HL-60/S4 (cell line): ENCODE measurements around the gene CHRNA1.

Source experiments
- in situ Hi-C: fragments of 300-500 bp; cut with MboI; formaldehyde crosslinking; loops from 2 replicates; pipeline ENCODE4 v1.14.3; 2022; ENCODE audit warnings: low sequenced_read_pairs

Gene CHRNA1

DNA sequence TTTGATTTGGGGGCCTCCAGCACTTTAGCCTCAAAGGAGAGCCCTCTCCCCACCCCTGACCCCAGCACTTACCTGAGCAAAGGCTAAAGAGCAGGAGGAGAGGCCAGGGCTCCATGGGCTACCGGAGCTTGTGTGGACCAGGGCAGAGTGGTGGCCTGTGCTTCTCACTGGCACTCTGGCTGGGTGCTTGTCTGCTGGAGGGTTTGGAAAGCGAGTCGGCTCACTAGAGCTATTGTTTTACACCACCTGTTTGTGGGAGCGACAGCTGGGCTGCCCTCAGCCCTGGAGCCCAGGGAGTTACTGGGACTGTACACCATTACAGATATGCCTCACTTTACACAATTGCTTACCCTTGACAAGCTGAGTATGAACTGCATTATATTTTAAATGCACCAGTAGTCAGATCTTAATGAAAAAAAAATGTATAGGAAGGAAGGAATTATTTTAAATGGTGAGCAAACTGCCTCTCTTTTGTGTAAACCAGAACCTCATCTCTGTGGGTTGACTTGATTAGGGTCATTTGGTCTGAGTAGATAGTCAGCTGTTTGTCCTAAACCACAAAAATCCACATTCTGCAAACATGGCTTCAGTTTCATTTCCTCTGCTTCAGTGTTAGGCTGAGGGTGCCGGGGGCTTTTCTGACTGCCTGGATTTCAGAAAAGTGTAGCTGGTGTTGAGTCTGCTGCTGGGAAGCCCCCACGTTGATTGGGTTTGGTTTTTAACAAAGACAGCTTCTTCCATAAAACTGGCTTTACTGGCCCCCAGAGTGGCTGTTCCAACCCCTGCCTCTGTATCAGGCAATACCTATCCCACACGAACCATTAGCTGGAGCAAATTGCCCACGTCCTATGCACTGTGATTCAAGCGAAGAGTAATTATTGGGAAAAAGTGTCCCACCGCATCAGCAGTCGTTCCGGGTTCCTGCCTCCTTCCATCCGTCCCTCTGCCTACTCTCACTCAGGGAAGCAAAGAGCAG is at the start of gene CHRNA1:
Gene CHRNA1 (minus strand): TSS at position 193 of the 976 bp plus-strand sequence. CDS start 78 bp downstream, at position 115.
- in situ Hi-C loops = loop anchor here (25.0 kb wide), 1 partner anchor 223 kb away; no protein-coding TSS in a partner anchor

DNA sequence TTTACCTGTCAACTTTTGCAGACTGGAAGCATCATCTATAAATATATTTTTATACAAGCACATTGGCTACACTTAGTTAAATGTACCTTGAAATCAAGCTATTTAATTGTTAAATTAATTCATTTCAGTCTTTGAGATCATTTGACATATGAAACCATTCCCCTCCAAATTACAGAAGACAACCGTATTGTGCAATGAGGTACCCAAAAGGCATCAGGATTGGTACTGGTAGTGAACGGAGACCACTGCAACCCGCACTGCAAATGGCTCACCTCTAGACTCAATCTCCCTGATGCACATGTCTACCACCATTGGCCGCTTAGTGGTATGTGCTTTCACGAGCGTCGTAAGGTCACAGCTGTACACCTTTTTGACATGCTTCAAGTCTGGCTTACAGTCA is 47.8 kb upstream of the CHRNA1 start:
- in situ Hi-C loops = no loop called here

DNA sequence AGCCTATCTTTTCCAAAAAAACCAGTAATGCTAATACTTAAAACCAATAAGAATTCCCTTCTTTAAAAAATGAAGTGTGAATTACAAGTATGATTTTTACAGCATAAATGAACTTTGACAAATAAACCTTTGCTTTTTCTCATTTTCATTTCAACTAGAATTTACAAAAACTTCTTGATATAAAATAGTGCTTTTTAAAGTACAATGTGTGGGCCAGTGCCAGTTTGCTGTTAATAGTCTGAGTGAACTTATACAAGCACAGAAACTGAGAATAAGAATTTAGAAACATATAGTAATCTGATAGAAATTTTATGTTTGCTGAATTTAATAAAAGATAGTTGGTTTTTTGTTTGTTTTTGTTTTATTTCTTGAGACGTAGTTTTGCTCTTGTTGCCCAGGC is 43.7 kb upstream of the CHRNA1 start:
- in situ Hi-C loops = no loop called here

DNA sequence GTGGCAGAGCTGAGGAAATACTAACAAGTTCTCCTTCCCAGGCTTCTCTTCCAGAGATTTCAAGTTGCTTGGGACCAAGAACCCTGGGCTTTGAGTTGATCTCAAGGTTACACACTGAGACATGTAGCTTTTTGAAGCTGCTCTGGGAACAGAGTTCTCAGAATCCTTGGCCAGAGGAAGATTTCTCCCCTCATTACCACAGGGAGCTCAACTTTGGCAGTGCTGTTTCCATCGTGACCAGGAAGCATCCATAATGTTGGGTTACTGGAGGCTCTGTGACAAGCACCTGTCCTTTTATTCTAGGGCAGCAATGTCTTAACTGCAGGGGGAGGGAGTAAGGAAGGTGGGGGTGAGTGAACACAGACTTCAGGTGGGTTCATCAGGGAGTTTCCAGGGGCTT is 41.5 kb upstream of the CHRNA1 start:
- in situ Hi-C loops = no loop called here

DNA sequence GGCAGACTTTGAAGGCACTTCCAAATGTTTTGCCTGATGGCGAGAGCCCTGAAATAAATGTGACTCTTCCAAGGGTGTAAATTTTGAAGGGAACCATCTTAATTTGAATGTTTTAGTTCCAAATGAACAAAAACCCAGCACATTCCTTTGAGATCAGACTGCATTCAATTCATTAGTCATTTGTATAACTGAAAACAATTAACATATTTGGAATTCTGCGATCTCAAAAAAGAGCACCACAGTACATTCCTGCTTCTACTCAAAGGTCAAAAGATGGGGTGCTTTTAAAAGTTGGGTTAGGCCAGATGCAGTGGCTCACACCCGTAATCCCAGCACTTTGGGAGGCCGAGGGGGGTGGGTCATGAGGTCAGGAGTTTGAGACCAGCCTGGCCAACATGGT is 38.2 kb upstream of the CHRNA1 start:
- in situ Hi-C loops = no loop called here

DNA sequence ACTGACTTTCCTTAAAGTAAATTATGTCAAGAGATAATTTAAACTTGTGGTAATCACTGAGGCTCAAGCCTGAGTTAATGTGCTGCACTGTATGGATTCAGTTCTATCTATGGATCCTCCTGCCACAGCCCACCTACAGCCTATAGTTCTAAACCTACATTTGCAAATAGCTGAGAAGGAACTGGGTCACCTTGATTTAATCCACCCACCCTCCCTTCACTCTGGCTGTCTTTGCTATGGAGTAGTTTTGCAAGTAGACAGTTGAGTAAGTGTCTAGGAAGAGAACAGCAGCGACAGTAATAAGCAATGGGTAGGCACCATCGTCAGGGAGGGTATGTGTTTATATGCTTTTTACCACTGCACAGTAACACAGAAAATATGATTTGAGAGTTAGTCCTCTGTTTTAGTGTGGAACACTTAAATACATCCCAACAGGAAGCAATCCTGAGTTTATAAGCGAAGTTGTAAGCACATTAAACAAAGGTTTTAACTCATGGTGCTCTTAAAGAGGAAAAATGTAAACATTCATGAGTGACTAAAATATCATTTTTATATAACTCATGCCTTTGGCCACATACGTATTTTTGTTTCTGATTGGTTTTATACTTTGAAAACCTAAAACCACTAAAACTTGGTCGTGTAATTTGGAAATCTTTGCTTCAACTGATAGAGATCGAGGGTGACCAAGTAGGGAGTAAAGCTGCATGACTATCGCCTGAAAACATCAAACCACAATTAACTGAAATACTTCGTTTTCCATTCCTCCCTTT is 36.3 kb upstream of the CHRNA1 start:
- in situ Hi-C loops = no loop called here

DNA sequence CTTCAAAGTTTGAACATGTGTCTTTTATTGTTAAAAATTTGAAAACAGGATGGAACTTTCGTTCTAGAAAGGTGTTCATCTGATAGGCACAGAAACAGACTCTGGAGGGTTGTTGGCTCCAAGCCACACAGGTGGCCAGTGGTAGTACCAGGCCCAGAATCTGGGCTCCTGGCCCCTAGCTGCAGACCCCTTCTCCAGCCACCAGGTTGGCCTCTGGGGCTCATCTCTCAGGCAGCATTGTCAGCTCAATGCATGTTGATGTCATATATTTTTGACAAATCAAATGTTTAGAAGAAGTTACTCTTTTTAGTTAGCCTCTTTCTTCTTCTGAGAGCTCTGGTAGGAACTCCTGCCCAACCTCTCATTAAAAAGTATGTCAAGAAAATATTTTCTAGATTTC is 34.5 kb upstream of the CHRNA1 start:
- in situ Hi-C loops = no loop called here

DNA sequence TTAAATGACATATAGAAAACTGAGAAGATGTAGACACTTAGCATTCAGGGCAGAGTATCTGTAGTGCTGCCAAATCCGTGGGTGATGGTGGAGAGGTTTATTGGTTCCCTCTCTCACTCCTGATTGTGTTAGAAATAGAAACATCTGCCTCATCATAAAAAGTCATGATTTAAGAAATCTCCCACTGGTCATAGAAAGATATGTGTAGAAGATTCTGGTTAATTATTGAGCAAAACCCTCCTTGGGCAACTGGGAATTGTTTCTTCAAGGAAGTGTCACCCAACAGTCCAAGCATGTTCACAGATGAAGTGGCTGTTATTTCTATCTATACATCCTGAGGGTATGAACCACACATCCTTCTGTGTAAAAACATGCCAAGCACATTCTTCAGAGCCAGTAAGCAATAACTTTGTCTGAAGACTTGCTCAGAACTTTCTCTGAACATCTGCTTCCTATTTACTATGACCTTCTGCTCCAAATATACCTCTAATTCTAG is 33.6 kb upstream of the CHRNA1 start:
- in situ Hi-C loops = no loop called here

DNA sequence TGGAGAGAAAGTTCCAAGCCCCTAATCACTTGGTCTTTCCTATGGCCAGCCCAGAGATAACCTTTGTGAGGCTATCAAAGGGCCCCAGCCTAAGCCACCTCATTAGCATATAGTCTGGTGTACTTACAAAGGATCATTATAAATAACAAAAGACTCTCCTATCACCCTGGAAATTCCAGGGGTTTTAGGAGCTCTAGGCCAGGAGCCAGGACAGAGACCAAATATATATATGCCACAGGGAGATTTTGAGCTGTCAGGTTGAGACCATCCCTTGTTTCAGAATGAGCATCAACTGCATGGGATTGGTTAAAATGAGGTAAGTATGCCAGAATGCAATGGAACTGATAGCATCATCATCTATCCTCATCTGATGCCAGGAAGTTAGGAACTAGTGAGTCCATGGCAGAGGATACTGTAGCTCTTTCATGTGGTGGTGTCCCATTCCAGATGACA is 32.1 kb upstream of the CHRNA1 start:
- in situ Hi-C loops = no loop called here

DNA sequence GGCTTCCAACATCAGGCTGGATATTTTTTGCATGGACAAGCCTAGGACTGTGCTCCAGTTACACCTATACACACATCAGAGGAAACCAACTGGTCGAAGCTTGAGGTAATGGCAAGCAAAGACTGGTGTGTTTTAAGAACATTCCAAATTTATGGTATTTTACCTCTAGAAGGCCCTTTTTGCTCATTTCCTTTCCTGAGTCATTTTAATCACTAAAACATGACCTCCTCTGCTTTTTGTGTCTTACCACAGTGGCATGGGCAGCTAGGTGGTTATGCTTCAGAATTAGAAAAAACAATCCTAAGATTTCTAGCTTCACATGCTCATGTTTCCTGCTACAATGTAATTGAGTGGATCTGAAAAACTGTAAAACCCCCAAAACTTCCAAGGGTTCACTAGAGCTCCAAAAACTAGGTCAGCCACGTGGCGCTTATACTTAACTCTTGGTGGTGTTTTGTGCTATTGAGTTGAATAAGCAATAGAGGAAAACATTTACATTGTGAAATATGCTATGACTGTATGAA is 30.6 kb upstream of the CHRNA1 start:
- in situ Hi-C loops = no loop called here

DNA sequence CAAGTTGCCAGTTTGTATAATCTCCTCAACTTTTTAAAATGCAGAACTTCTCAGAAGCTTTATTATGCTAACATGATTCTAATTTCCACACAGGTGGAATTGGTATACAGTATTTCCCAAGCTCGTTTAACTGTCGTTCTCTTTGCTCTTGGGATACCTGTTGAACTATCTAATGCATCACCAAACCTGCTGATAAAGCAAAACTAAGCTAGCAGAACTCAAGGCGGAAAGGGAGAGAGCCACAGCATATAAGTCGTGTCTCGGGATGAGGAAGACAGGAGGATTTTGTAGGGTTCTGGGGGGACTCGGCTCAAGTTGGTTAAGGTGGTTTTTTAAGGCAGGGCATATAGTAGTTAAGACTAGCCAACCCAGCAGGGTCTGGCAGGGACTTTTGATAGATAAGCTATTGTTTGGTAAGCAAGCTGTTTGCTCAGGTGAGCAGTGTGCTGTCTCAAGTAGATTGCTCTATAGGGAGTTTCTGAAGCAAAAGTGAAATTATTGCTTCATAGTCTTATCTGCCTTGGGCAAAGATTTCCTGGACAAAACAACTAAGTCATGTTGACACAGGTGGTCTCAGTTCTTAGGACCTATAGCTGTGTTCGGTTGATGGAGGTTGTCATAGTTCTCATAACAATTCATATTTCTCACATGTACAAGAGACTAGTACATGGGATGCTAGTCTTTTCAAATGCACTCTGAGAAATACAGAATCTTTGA is 28.2 kb upstream of the CHRNA1 start:
- in situ Hi-C loops = no loop called here

DNA sequence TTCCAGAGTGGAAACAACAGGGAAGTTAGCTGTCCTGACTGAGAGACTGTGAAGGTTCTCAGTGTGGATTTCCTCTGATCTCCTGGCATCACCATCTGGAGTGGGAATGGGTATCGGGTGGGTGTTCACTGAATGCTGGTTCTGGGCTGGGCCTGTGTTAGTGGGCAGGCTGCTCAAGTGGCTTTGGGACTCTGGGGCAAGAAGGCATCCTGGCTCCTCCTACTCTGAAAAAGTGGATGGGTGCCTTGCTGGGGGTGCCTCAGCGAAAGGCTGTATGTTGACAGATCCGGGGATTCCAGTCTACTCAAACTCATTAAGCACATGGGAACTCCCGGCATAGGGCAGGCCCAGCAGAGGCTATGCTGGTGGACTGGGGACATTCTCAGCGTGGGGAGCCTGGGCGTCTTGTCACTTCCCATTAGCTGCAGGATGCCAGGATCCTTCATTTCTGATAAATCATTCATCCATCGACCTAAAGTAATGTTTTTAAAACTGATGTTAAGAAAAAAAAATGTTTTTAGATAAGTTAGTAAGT is 27.5 kb upstream of the CHRNA1 start:
- in situ Hi-C loops = no loop called here

DNA sequence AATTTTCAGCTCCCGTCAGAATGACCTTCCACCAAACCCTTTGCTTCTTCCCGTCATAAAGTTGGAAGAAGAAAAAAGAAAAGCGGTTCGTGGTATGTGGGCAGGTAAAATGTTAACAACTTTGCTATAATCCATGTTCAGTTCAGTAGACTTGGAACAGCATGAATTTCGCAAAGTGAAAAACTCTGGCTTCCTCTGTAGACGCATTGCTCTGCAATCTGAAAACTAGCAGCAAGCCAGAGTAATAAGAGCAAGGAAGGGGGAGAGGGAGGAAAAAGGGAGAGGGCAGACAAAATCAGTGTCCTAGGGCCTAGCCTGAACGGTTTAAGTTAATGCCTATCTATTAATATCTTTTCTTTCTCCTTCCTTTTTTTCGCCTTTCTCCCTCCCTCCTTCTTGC is 26.7 kb upstream of the CHRNA1 start:
- in situ Hi-C loops = no loop called here

DNA sequence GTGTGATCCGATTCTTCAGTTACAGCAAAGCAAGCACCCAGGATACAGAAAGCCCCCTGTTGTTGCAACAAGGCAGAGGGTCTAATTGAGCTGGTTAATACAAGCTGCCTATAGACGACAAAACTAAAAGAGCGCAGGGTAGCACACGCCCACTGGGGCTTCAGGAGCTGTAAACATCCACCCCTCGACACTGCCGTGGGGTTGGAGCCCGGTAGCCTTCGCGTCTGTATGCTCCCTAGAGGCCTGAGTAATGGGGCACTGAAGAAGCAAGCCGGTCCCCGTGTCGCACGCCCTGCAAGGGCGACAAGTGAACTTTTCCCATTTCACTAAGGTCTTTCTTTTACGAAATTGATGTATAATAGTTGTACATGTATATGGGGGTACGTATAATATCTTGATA is 24.7 kb upstream of the CHRNA1 start:
- in situ Hi-C loops = no loop called here

DNA sequence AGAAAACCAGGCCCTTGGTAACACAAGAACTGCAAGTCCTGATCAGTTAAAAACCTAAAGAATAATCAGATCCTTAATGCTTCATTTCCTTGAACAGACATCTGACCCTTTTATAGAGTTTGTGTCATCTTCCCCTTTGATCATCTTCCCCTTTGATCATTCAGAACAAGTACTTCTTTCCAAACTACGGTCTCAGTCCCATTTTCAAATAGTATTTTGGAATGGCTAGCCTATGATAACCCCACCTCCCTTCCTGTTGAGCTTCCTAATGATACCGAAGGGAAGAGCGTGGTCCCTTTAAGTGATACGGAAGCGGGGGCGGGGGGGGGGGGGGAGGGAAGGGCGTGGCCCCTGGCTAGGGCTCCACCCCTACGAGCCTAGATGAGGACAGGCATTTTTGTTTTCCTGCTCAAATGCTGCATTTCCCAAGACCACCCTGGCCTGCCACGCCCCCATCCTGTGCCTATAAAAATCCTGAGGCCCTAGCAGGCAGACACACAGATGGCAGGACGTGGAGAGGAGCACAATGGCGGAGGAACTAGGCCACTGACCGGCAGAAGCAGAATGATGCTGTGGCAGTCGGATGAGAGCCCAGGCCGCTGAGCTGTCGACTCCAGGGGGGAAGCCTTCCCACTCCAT is 24.1 kb upstream of the CHRNA1 start:
- in situ Hi-C loops = no loop called here

DNA sequence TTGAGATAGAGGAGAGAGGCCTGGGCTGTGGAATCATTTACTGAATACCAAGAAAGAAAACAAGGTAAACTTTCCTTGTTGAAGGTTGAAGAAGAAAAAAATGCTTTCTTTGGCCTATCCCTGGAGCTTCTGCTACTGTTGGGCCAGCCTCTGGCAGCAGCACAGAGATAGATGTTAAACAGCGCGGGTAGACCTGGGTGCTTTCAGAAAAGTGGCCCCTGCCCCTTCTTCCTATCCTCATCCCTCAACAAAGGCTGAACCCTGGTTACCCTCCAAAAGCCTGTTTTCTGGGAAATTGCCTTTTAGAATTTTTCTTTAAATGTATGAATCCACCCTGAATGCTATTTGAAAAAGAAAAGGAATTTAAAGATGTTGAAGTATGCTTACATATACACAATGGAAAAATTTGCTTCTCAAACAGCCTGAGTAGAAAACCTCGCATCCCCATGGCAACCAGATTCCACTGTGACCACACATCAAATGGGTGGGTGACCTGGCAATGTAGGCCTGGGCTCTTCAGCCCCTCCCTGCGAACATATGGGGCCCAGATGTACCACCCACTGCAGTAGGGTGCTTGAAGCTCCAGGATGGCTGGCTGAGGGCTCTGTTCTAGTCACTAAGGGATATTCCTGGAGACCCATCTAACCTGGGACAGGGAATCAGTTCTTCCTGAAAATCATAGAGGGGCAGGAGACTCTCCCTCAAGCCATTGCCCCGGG is 23.4 kb upstream of the CHRNA1 start:
- in situ Hi-C loops = no loop called here

DNA sequence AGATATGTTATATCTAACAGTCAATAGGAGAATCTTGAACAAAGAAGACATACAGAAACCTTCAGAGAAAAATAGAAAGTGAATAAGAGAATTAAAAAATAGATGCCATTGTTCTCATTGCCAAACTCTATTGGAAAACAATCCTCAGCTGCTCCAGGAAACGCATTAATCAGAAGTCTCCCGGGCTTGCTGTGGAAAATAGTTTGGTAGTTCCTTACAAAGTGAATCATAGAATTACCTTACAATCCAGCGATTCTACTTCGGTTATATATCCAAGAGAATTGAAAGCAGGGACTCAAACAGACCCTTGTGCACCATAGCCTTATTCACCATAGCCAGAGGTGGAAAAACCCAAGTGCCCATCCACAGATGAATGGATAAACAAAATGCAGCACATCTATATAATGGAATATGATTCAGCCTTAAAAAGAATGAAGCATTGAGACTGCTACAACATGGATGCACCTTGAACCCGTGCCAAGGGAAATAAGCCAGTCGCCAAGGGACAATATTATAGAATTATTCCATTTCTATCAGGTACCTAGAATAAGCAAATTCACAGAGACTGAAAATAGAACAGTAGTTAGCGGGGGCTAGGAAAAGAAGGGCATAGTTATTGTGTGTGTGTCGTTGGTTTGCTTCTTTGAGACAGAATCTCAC is 21.9 kb upstream of the CHRNA1 start:
- in situ Hi-C loops = no loop called here

DNA sequence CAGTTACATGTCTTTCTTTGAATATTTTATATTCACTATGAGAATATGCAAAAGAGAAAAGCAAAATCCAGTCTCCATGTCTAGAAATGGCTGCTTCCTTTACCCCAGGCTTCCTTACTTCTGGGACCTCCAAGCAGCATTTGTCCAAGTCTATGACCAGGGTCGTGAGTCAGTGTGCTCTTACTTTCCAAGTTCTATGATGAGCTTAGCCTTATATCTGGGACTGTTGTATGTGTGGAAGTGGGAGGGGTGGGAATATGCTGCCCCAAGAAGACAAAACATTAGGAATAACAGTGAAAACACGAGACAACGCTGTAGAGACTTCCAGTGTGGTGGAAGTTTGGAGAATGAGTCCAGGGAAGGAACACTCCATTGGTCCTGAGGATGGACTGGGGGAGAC is 21.2 kb upstream of the CHRNA1 start:
- in situ Hi-C loops = no loop called here

DNA sequence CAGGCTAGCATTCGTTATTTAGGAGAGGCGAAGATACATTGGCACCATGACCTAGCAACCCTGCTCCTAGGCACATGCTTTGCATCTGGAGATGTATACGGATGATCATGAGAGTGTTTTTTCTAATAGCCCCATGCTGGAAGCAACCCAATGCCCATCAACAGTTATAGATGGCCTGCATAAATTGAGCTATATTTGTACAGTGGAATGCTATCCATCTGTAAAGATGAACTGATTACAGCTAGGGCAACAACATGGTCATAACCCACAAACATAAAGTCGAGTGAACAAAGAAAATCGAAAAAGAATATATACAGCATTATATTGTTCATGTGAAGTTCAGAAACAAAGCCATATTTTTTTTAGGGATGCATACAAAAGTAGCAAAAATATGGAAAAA is 20.6 kb upstream of the CHRNA1 start:
- in situ Hi-C loops = no loop called here
